K562 (cell line): ENCODE data around the gene FAM20B. TPM values are rescaled to one million over a fixed set of nuclear protein-coding genes. Genes with fewer than 3 reads are reported as not detected.
A peak's percentile ranks its signal among the peaks of the same experiment; 100 is the strongest.

Experiments used
- ASH1L ChIP-seq: fragments of 450-650 bp; IDR thresholded peaks from 2 replicates; pipeline ENCODE4 v1.6.1; 2018; ENCODE audit warnings: borderline replicate concordance, mild to moderate bottlenecking, low read depth; ENCODE audit not compliant: partially characterized antibody
- BDP1 ChIP-seq: IDR thresholded peaks from 3 replicates; pipeline ENCODE4 v1.6.1; 2011; ENCODE audit not compliant: insufficient read length, insufficient read depth
- HDAC3 ChIP-seq: fragments of 450-650 bp; IDR thresholded peaks from 2 replicates; pipeline ENCODE4 v1.6.1; 2018; ENCODE audit warnings: borderline replicate concordance, mild to moderate bottlenecking, moderate library complexity; ENCODE audit not compliant: partially characterized antibody
- NR2C1 ChIP-seq, 2 experiments: fragments of 450-650 bp; IDR thresholded peaks; 2 replicates each; pipeline ENCODE4 v1.6.1; 2017; ENCODE audit warnings: mild to moderate bottlenecking in 2 of 2, antibody characterized with exemption in 1 of 2, inconsistent platforms in 1 of 2, missing compliant biosample characterization in 1 of 2, missing genetic modification characterization in 1 of 2
- SMARCA4 ChIP-seq: fragments of 450-650 bp; IDR thresholded peaks from 2 replicates; pipeline ENCODE4 v1.6.1; 2016
- SOX6 ChIP-seq: fragments of 450-650 bp; IDR thresholded peaks from 2 replicates; pipeline ENCODE4 v1.6.1; 2014; ENCODE audit warnings: mild to moderate bottlenecking
- TRIM28 ChIP-seq: fragments of 450-650 bp; IDR thresholded peaks from 2 replicates; pipeline ENCODE4 v1.6.1; 2017
- polyA plus RNA-seq, 8 experiments: library from polyadenylated mRNA; depleted of rRNA in 4 of 8; stranded (reverse) in 5 of 8; unstranded in 3 of 8; fragments of >200 nt; fragmentation: Nextera tagmentation in 2 of 8; fragmentation: Illumina TruSeq in 1 of 8; extraction: Ambion mirVana in 2 of 8; extraction: Trizol in 1 of 8; gene quantifications; 2 replicates each; pipeline versions ENCODE4 v1.2.1 to v1.2.3, GENCODE V29; 2011 to 2014; ENCODE audit warnings: inconsistent platforms in 1 of 8, missing spikeins in 1 of 8
- total RNA-seq, 7 experiments: library from RNA; depleted of rRNA in 6 of 7; stranded (reverse); fragments of >200 nt in 6 of 7; fragmentation: Illumina TruSeq in 2 of 7; extraction: Trizol in 2 of 7; gene quantifications; 2 replicates each; pipeline versions ENCODE4 v1.2.1 to v1.2.3, GENCODE V29; 2011 to 2021; ENCODE audit warnings: low replicate concordance in 1 of 7
- TF ChIP-seq, protein P1 (sequence below), 2 experiments: fragments of 200-800 bp in 1 of 2; sonication (Bioruptor generic) in 1 of 2; sonication (generic) in 1 of 2; formaldehyde crosslinking in 1 of 2; IDR thresholded peaks in 1 of 2; conservative IDR thresholded peaks in 1 of 2; 2 replicates each; pipeline versions ENCODE4 v1.5.0 to v1.6.1; 2016 to 2020; ENCODE audit warnings: missing compliant biosample characterization in 1 of 2, missing genetic modification characterization in 1 of 2, missing genetic modification reagents in 1 of 2
- TF ChIP-seq, protein P2 (sequence below): fragments of 450-650 bp; conservative IDR thresholded peaks from 2 replicates; pipeline ENCODE4 v1.6.1; 2016; ENCODE audit warnings: missing genetic modification characterization, low read depth, mild to moderate bottlenecking, missing compliant biosample characterization, moderate library complexity
- TF ChIP-seq, protein P3 (sequence below): fragments of 450-650 bp; IDR thresholded peaks from 2 replicates; pipeline ENCODE4 v1.6.1; 2017; ENCODE audit warnings: antibody characterized with exemption, mild to moderate bottlenecking
- TF ChIP-seq, protein P4 (sequence below): fragments of 250-450 bp; sonication (Bioruptor Pico); IDR thresholded peaks from 2 replicates; pipeline ENCODE4 v1.5.0; 2022; ENCODE audit warnings: mild to moderate bottlenecking
- TF ChIP-seq, protein P5 (sequence below): fragments of 450-650 bp; formaldehyde crosslinking; IDR thresholded peaks from 2 replicates; pipeline ENCODE4 v1.4.0; 2020; ENCODE audit warnings: mild to moderate bottlenecking, moderate library complexity

FAM20B gene
- total and polyA plus RNA-seq, 9 of the 15 experiments (the other 6 are each of a cell fraction or from before 2014, with no cell fraction given) = 7.2 to 67.5 (median 42.9) TPM

DNA sequence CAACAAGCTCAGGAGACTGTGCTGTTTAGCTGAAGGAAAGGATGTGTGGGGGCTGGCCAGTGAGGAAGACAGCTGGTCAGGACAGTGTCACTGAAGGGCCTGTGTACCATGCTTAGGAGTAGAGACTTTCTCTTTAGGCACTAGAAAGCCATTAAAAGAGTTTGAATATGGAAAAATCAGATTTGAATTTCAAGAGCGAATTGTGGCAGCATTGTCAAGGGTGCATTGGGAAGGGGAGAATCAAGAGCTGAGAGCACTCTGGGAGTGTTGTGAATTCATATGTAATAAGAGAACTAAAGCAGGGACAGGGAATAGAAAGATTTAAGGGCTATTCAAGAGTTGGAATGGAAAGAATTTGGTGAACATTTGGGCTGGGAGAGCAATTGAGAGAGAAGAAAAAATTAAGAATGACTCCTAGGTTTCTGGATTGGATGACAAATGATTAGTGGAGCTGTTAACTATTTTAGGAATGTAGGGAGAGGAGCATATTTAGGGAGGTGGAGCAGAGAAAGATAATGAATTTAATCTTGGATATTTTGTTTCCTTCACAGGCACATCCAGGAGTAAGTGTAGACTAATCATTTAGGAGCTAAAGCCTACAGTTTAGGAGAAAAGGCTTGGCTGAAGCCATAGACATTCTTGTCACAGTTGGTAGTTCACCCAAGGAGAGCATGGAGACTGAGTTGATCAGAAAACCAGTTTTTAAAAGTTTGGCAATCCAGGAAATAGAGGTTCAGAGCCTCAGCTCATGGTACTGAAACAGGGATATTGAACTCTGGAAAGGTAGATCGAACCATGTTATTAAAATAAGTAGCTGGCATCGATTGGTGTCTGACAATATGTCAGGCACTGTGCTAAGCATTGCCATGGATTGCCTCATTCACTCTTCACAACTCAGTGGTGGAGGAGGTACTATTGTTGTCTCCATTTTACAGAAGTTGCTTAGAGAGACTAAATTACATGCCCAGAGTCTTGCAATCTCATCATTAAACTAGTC, 33.1 kb downstream of the FAM20B start (continued):
- TF ChIP-seq, protein P1, sequence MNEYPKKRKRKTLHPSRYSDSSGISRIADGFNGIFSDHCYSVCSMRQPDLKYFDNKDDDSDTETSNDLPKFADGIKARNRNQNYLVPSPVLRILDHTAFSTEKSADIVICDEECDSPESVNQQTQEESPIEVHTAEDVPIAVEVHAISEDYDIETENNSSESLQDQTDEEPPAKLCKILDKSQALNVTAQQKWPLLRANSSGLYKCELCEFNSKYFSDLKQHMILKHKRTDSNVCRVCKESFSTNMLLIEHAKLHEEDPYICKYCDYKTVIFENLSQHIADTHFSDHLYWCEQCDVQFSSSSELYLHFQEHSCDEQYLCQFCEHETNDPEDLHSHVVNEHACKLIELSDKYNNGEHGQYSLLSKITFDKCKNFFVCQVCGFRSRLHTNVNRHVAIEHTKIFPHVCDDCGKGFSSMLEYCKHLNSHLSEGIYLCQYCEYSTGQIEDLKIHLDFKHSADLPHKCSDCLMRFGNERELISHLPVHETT (CRISPR knock-in tag; conservative IDR thresholded peaks at IDR 0.05 in 1 of 2, IDR thresholded peaks at IDR 0.05 in 1 of 2) = peak in 1 of 2 experiments; percentile 41; a peak in 1 of 4 replicates
- TF ChIP-seq SMARCA4 (no peak), HDAC3 (no peak), SOX6 (peak; percentile 30; the same call in 1 of the 2 replicates), ASH1L (no peak), NR2C1 (IDR thresholded peaks at IDR 0.05) (no peak), NR2C1 (tag; IDR thresholded peaks at IDR 0.05) (peak; percentile 76), TRIM28 (no peak), BDP1 (no peak)
- TF ChIP-seq, protein P2, sequence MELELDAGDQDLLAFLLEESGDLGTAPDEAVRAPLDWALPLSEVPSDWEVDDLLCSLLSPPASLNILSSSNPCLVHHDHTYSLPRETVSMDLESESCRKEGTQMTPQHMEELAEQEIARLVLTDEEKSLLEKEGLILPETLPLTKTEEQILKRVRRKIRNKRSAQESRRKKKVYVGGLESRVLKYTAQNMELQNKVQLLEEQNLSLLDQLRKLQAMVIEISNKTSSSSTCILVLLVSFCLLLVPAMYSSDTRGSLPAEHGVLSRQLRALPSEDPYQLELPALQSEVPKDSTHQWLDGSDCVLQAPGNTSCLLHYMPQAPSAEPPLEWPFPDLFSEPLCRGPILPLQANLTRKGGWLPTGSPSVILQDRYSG (tag) = 0 out of 2 replicates have a peak, but pooled peaks have one; percentile 14
- TF ChIP-seq, protein P3, sequence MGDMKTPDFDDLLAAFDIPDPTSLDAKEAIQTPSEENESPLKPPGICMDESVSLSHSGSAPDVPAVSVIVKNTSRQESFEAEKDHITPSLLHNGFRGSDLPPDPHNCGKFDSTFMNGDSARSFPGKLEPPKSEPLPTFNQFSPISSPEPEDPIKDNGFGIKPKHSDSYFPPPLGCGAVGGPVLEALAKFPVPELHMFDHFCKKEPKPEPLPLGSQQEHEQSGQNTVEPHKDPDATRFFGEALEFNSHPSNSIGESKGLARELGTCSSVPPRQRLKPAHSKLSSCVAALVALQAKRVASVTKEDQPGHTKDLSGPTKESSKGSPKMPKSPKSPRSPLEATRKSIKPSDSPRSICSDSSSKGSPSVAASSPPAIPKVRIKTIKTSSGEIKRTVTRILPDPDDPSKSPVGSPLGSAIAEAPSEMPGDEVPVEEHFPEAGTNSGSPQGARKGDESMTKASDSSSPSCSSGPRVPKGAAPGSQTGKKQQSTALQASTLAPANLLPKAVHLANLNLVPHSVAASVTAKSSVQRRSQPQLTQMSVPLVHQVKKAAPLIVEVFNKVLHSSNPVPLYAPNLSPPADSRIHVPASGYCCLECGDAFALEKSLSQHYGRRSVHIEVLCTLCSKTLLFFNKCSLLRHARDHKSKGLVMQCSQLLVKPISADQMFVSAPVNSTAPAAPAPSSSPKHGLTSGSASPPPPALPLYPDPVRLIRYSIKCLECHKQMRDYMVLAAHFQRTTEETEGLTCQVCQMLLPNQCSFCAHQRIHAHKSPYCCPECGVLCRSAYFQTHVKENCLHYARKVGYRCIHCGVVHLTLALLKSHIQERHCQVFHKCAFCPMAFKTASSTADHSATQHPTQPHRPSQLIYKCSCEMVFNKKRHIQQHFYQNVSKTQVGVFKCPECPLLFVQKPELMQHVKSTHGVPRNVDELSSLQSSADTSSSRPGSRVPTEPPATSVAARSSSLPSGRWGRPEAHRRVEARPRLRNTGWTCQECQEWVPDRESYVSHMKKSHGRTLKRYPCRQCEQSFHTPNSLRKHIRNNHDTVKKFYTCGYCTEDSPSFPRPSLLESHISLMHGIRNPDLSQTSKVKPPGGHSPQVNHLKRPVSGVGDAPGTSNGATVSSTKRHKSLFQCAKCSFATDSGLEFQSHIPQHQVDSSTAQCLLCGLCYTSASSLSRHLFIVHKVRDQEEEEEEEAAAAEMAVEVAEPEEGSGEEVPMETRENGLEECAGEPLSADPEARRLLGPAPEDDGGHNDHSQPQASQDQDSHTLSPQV = peak; percentile 77
- TF ChIP-seq, protein P4, sequence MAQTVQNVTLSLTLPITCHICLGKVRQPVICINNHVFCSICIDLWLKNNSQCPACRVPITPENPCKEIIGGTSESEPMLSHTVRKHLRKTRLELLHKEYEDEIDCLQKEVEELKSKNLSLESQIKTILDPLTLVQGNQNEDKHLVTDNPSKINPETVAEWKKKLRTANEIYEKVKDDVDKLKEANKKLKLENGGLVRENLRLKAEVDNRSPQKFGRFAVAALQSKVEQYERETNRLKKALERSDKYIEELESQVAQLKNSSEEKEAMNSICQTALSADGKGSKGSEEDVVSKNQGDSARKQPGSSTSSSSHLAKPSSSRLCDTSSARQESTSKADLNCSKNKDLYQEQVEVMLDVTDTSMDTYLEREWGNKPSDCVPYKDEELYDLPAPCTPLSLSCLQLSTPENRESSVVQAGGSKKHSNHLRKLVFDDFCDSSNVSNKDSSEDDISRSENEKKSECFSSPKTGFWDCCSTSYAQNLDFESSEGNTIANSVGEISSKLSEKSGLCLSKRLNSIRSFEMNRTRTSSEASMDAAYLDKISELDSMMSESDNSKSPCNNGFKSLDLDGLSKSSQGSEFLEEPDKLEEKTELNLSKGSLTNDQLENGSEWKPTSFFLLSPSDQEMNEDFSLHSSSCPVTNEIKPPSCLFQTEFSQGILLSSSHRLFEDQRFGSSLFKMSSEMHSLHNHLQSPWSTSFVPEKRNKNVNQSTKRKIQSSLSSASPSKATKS (CRISPR knock-in tag) = no peak
- TF ChIP-seq, protein P5, sequence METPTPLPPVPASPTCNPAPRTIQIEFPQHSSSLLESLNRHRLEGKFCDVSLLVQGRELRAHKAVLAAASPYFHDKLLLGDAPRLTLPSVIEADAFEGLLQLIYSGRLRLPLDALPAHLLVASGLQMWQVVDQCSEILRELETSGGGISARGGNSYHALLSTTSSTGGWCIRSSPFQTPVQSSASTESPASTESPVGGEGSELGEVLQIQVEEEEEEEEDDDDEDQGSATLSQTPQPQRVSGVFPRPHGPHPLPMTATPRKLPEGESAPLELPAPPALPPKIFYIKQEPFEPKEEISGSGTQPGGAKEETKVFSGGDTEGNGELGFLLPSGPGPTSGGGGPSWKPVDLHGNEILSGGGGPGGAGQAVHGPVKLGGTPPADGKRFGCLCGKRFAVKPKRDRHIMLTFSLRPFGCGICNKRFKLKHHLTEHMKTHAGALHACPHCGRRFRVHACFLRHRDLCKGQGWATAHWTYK (CRISPR knock-in tag) = 0 out of 2 replicates have a peak, but pooled peaks have one; percentile 20
